H1 (cell line): Measurements from ENCODE around the gene AP1M1. TPM values are rescaled to one million over a fixed set of nuclear protein-coding genes. Genes with fewer than 3 reads are reported as not detected.

ENCODE experiments used
- CTCF ChIA-PET: fragments of 300-600 bp; sonication (Branson Sonifier 250); formaldehyde crosslinking; loops from one replicate; lab custom pipeline; 2021; ENCODE audit not compliant: partially characterized antibody; lab: Charles Lee
- POLR2A ChIA-PET: fragments of 300-600 bp; sonication (Branson Sonifier 250); formaldehyde crosslinking; loops from one replicate; lab custom pipeline; 2021; ENCODE audit warnings: inconsistent platforms; ENCODE audit not compliant: partially characterized antibody; lab: Charles Lee
- DNase-seq, 2 experiments: peaks; one replicate each; pipeline versions ENCODE4 v3.0.0 to v3.0.0-alpha.2; 2010 to 2022; ENCODE audit warnings: low spot score in 2 of 2, low read depth in 1 of 2, mixed read lengths in 1 of 2
- FAIRE-seq: peaks from 2 replicates; lab custom pipeline; 2011; peaks lifted over from hg19 to GRCh38; lab: Jason Lieb, UNC
- H2AFZ ChIP-seq: 2 replicates; pipeline ENCODE4 v1.8.1; 2012; ENCODE audit warnings: low read length, inconsistent platforms
- H2AK5ac ChIP-seq: 2 replicates; pipeline ENCODE4 v1.6.1; 2013; ENCODE audit warnings: low read depth, low read length
- H2BK120ac ChIP-seq: replicated peaks from 2 replicates; pipeline ENCODE3; 2013; ENCODE audit warnings: low read depth, low read length, inconsistent platforms
- H2BK12ac ChIP-seq: 2 replicates; pipeline ENCODE4 v1.6.1; 2013; ENCODE audit warnings: low read depth, low read length
- H2BK15ac ChIP-seq: 2 replicates; pipeline ENCODE4 v1.6.1; 2013; ENCODE audit warnings: low read length
- H2BK20ac ChIP-seq: 2 replicates; pipeline ENCODE4 v1.6.1; 2013; ENCODE audit warnings: low read length
- H2BK5ac ChIP-seq: 2 replicates; pipeline ENCODE4 v1.6.1; 2013; ENCODE audit warnings: low read depth, low read length
- H3K14ac ChIP-seq: 2 replicates; pipeline ENCODE4 v1.6.1; 2013; ENCODE audit warnings: inconsistent platforms; ENCODE audit not compliant: insufficient read length
- H3K18ac ChIP-seq: 2 replicates; pipeline ENCODE4 v1.6.1; 2013; ENCODE audit warnings: low read length; ENCODE audit errors: extremely low read depth
- H3K23ac ChIP-seq: 2 replicates; pipeline ENCODE4 v1.6.1; 2013; ENCODE audit warnings: inconsistent platforms; ENCODE audit not compliant: insufficient read length
- H3K23me2 ChIP-seq: 2 replicates; pipeline ENCODE4 v1.6.1; 2013; ENCODE audit warnings: low read depth, low read length
- H3K27ac ChIP-seq: 2 replicates; pipeline ENCODE4 v1.6.1; 2011; ENCODE audit warnings: low read depth, low read length, inconsistent platforms
- H3K27me3 ChIP-seq, 4 experiments: replicated peaks in 1 of 4; 1 replicate in 1 of 4; 2 replicates in 3 of 4; pipeline versions ENCODE4 v1.6.1 to v1.8.1; 2011 to 2013; ENCODE audit warnings: low read length in 3 of 4, mild to moderate bottlenecking in 3 of 4, inconsistent platforms in 2 of 4, mixed read lengths in 2 of 4, moderate library complexity in 1 of 4; ENCODE audit not compliant: control insufficient read depth in 3 of 4, insufficient read depth in 3 of 4; ENCODE audit errors: extremely low read depth in 1 of 4
- H3K36me3 ChIP-seq, 4 experiments: 2 replicates each; pipeline versions ENCODE4 v1.6.1 to v1.8.1; 2011 to 2013; ENCODE audit warnings: mild to moderate bottlenecking in 4 of 4, low read length in 3 of 4, moderate library complexity in 2 of 4, control low read depth in 1 of 4, inconsistent platforms in 1 of 4; ENCODE audit not compliant: insufficient read depth in 4 of 4, control insufficient read depth in 2 of 4
- H3K4ac ChIP-seq: replicated peaks from 2 replicates; pipeline ENCODE3; 2013; ENCODE audit warnings: low read length, low read depth, mixed read lengths, inconsistent platforms; ENCODE audit not compliant: insufficient read length
- H3K4me1 ChIP-seq, 4 experiments: replicated peaks in 1 of 4; 1 replicate in 1 of 4; 2 replicates in 3 of 4; pipeline versions ENCODE4 v1.6.1 to v1.8.1; 2011 to 2013; ENCODE audit warnings: low read length in 3 of 4, inconsistent platforms in 2 of 4, mixed read lengths in 1 of 4; ENCODE audit not compliant: insufficient read depth in 4 of 4, control insufficient read depth in 3 of 4
- H3K4me2 ChIP-seq, 2 experiments: 2 replicates each; pipeline versions ENCODE4 v1.6.1 to v1.8.1; 2011 to 2013; ENCODE audit warnings: low read depth in 2 of 2, low read length in 2 of 2, control low read depth in 1 of 2, inconsistent platforms in 1 of 2, mild to moderate bottlenecking in 1 of 2; ENCODE audit not compliant: insufficient read depth in 1 of 2
- H3K4me3 ChIP-seq, 4 experiments: fragments of 200-600, 300-600 bp in 1 of 4; sonication (generic), shearing (Covaris generic), sonication (Bioruptor Twin) in 1 of 4; 2 replicates each; pipeline versions ENCODE4 v1.5.1 to v1.8.1; 2011 to 2016; ENCODE audit warnings: low read length in 4 of 4, low read depth in 3 of 4, control low read depth in 2 of 4, inconsistent platforms in 2 of 4, mild to moderate bottlenecking in 2 of 4, mixed read lengths in 1 of 4, moderate library complexity in 1 of 4; ENCODE audit not compliant: insufficient read depth in 2 of 4; ENCODE audit errors: extremely low read depth in 1 of 4
- H3K56ac ChIP-seq: replicated peaks from 2 replicates; pipeline ENCODE3; 2013; ENCODE audit warnings: low read depth, mild to moderate bottlenecking, mixed read lengths, low read length, inconsistent platforms; ENCODE audit not compliant: insufficient read length
- H3K79me1 ChIP-seq: 2 replicates; pipeline ENCODE4 v1.6.1; 2013; ENCODE audit warnings: low read depth, low read length, control low read depth
- H3K79me2 ChIP-seq, 2 experiments: 2 replicates each; pipeline versions ENCODE4 v1.6.1 to v1.8.1; 2012 to 2013; ENCODE audit warnings: low read length in 2 of 2, mild to moderate bottlenecking in 2 of 2, inconsistent platforms in 1 of 2; ENCODE audit not compliant: insufficient read depth in 2 of 2, control insufficient read depth in 1 of 2
- H3K9ac ChIP-seq, 4 experiments: replicated peaks in 1 of 4; 1 replicate in 1 of 4; 2 replicates in 3 of 4; pipeline versions ENCODE4 v1.6.1 to v1.8.1; 2011 to 2013; ENCODE audit warnings: low read depth in 3 of 4, low read length in 3 of 4, control low read depth in 2 of 4, mild to moderate bottlenecking in 2 of 4, moderate library complexity in 2 of 4, inconsistent platforms in 1 of 4; ENCODE audit errors: extremely low read depth in 1 of 4
- H3K9me3 ChIP-seq, 2 experiments: 2 replicates each; pipeline versions ENCODE4 v1.6.1 to v1.8.1; 2012 to 2013; ENCODE audit warnings: mild to moderate bottlenecking in 2 of 2, moderate library complexity in 2 of 2, control low read depth in 1 of 2, inconsistent platforms in 1 of 2, low read depth in 1 of 2, low read length in 1 of 2, mixed read lengths in 1 of 2; ENCODE audit not compliant: insufficient read depth in 2 of 2
- H4K20me1 ChIP-seq, 2 experiments: replicated peaks in 1 of 2; 2 replicates each; pipeline versions ENCODE3 to v1.8.1; 2011 to 2013; ENCODE audit warnings: inconsistent platforms in 2 of 2, low read length in 2 of 2, mild to moderate bottlenecking in 1 of 2; ENCODE audit not compliant: insufficient read depth in 2 of 2, control insufficient read depth in 1 of 2
- H4K5ac ChIP-seq: 2 replicates; pipeline ENCODE4 v1.6.1; 2013; ENCODE audit warnings: low read length, low read depth, mixed read lengths, inconsistent platforms; ENCODE audit not compliant: insufficient read length
- H4K8ac ChIP-seq: 2 replicates; pipeline ENCODE4 v1.8.0; 2013; ENCODE audit warnings: mild to moderate bottlenecking, moderate library complexity, low read length, inconsistent platforms; ENCODE audit not compliant: insufficient read depth; ENCODE audit errors: extremely low read depth
- H4K91ac ChIP-seq: replicated peaks from 2 replicates; pipeline ENCODE3; 2013; ENCODE audit warnings: low read length, mixed read lengths, inconsistent platforms; ENCODE audit not compliant: insufficient read length
- CTCF ChIP-seq, 3 experiments: IDR thresholded peaks; 1 replicate in 2 of 3; 2 replicates in 1 of 3; pipeline versions ENCODE4 v1.5.1 to v1.6.1; 2011; ENCODE audit warnings: low read length in 3 of 3, mild to moderate bottlenecking in 3 of 3, inconsistent platforms in 2 of 3, low read depth in 1 of 3, moderate library complexity in 1 of 3; ENCODE audit not compliant: insufficient read depth in 1 of 3; ENCODE audit errors: control extremely low read depth in 1 of 3
- PHF8 ChIP-seq: fragments of 200-600 bp; sonication (generic); conservative IDR thresholded peaks from 2 replicates; pipeline ENCODE4 v1.7.1; 2012; ENCODE audit warnings: low read depth, mild to moderate bottlenecking, inconsistent platforms, low read length, moderate library complexity
- WGBS, 2 experiments: shearing (Covaris generic) in 1 of 2; methylation state at CpG; one replicate each; pipeline versions ENCODE4 v1.1.6 to v1.1.7; 2013 to 2015; ENCODE audit warnings: low lambda C conversion rate in 2 of 2, mixed read lengths in 2 of 2, inconsistent platforms in 1 of 2, low coverage in 1 of 2, missing lambda C conversion rate in 1 of 2; ENCODE audit not compliant: insufficient replicate concordance in 2 of 2, insufficient coverage in 1 of 2, insufficient read length in 1 of 2; ENCODE audit errors: extremely low coverage in 1 of 2, missing lambda C conversion rate in 1 of 2; 5-methylcytosine and 5-hydroxymethylcytosine counted together
- polyA plus RNA-seq, 7 experiments: library from polyadenylated mRNA; depleted of rRNA in 3 of 7; stranded (reverse) in 5 of 7; unstranded in 2 of 7; fragments of >200 nt in 5 of 7; fragments of 200-250 nt in 2 of 7; gene quantifications; 1 replicate in 5 of 7; 2 replicates in 1 of 7; 4 replicates in 1 of 7; pipeline versions ENCODE4 v1.2.1 to v1.2.3, GENCODE V29; 2011 to 2013; ENCODE audit warnings: missing spikeins in 2 of 7, mixed read lengths in 2 of 7
- total RNA-seq: library from RNA; stranded (reverse); fragmentation: NEBNext Ultra II Directional; extraction: Animal tissue kit (Norgen Biotek cat#: 25700); gene quantifications from 2 replicates; pipeline ENCODE4 v1.2.1, GENCODE V29; 2021

Gene AP1M1
- total and polyA plus RNA-seq, 2 of the 8 experiments (the other 6 are each of a cell fraction or from before 2014, with no cell fraction given), result 30.9 to 37.5 TPM

GRCh38 chr19:16288544-16288943, 90.8 kb downstream of the AP1M1 start:
- no peak overlapping the region for H3K14ac ChIP-seq
- H2BK20ac ChIP-seq, result no peak overlapping the region
- no peaks in the 10 kb centered on the region for H3K23me2 ChIP-seq
- H2BK12ac ChIP-seq, result no peak overlapping the region
- no peak overlapping the region for H4K5ac ChIP-seq
- H3K27ac ChIP-seq, result no peak overlapping the region
- FAIRE-seq (no peak), DNase-seq (no peak)
- H4K91ac ChIP-seq, result no peak overlapping the region
- no peak overlapping the region for H4K8ac ChIP-seq
- H2BK5ac ChIP-seq, result no peak overlapping the region
- no peak overlapping the region for H2BK120ac ChIP-seq
- H2BK15ac ChIP-seq, result no peak overlapping the region
- no peaks in the 10 kb centered on the region; a peak in 1 of 7 replicates for H3K27me3 ChIP-seq
- H4K20me1 ChIP-seq, result no peaks in the 10 kb centered on the region
- peaks cover 0 to 11% (median 6%) of the 10 kb centered on the region in 4 experiments; a peak in 4 of 7 replicates for H3K4me1 ChIP-seq
- no peak overlapping the region for H3K4ac ChIP-seq
- no peak overlapping the region for H3K56ac ChIP-seq
- no peak overlapping the region for H2AK5ac ChIP-seq
- no peaks in the 10 kb centered on the region for H3K9me3 ChIP-seq
- 76% methylated on average over 7 of the region's 9 CpGs; no CpG with 5 or more reads in 1 of the 2 experiments for WGBS, 2 experiments
- no peak for TF ChIP-seq CTCF (IDR thresholded peaks at IDR 0.05; ENCODE audit: control extremely low read depth in 1 of 3, insufficient read depth in 1 of 3, low read depth in 1 of 3, low read length in 3 of 3)
- TF ChIP-seq PHF8, result no peak
- TF ChIP-seq, all 59 proteins: peak for 0
- Histone ChIP-seq H3K79me1 (no peaks in the 10 kb centered on the region), H3K36me3 (no peaks in the 10 kb centered on the region), H3K18ac (no peak overlapping the region), H3K9ac (no peak overlapping the region), H2AFZ (no peak overlapping the region), H3K23ac (no peak overlapping the region), H3K4me2 (no peak overlapping the region), H3K79me2 (no peaks in the 10 kb centered on the region), H3K4me3 (no peak overlapping the region)
- ChIA-PET CTCF (interaction anchor here (1.0 kb wide), 1 partner anchor 37 kb away, joined by 3 read pairs; no protein-coding TSS in a partner anchor), POLR2A (no interaction called here)
